ENCODE data around the gene ALX3.

ALX3 gene

GRCh38 chr1:110098222-110099026, 28.0 kb upstream of the ALX3 start:
- no peak for TF ChIP-seq POLR2A (IDR thresholded peaks at IDR 0.05; ENCODE audit: low read length)
- TF ChIP-seq GATA1 (IDR thresholded peaks at IDR 0.05; ENCODE audit: low read depth, low read length): no peak
- no peak for DNase-seq

- DNase-seq: no peak
- TF ChIP-seq GATA1 (IDR thresholded peaks at IDR 0.05; ENCODE audit: low read depth, low read length): no peak
Measured at GRCh38 chr1:110097507-110098221, 27.2 kb upstream of the ALX3 start.

GRCh38 chr1:110094931-110095654, 24.6 kb upstream of the ALX3 start:
- DNase-seq: no peak
- TF ChIP-seq POLR2A (IDR thresholded peaks at IDR 0.05; ENCODE audit: low read length) (no peak), GATA1 (IDR thresholded peaks at IDR 0.05; ENCODE audit: low read depth, low read length) (no peak)

- no peak for TF ChIP-seq POLR2A (IDR thresholded peaks at IDR 0.05; ENCODE audit: low read length)
- no peak for TF ChIP-seq GATA1 (IDR thresholded peaks at IDR 0.05; ENCODE audit: low read depth, low read length)
- no peak for DNase-seq
Measured at GRCh38 chr1:110092991-110093390, 22.5 kb upstream of the ALX3 start.

DNA sequence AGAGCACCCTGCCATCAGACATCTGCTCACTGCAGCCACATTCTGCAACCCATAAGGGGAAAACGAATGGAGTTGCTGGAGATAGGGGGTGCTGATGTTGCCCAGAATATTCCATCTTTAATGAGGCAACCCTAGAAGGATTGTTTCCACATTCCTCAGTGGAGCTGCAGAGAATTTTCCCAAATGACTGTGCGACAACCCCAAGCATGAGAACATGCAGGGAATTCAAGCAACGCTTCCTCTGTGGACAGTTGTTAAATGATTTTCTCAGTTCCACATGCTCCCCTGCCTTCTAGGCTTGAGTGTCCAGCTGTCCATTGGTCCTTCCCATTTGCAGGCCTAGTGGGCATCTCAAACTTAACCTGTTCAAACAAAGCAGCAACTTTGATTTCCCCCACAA, 21.3 kb upstream of the ALX3 start:
- TF ChIP-seq POLR2A (IDR thresholded peaks at IDR 0.05; ENCODE audit: low read length): no peak
- TF ChIP-seq GATA1 (IDR thresholded peaks at IDR 0.05; ENCODE audit: low read depth, low read length): no peak
- DNase-seq: no peak

DNA sequence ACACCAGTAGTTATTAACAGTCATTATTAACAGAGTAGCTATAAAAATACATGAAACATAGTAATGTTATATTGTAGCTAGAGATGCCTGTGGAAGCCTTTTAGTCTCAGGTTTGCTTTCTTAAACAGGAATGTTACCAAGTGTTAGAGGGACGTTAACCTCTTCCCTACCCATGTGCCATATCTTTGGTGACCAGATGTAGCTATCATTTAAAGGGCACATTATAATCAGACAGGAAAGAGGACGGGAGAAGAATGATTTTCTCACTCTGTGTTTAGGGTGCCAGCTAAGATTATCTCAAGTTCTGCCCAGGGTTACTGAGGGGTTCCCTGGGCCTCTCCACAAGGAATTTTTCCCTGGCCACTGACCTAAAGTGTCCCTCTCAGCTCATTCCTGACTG, 20.9 kb upstream of the ALX3 start:
- DNase-seq: no peak
- TF ChIP-seq POLR2A (IDR thresholded peaks at IDR 0.05; ENCODE audit: low read length) (no peak), GATA1 (IDR thresholded peaks at IDR 0.05; ENCODE audit: low read depth, low read length) (no peak)

DNA sequence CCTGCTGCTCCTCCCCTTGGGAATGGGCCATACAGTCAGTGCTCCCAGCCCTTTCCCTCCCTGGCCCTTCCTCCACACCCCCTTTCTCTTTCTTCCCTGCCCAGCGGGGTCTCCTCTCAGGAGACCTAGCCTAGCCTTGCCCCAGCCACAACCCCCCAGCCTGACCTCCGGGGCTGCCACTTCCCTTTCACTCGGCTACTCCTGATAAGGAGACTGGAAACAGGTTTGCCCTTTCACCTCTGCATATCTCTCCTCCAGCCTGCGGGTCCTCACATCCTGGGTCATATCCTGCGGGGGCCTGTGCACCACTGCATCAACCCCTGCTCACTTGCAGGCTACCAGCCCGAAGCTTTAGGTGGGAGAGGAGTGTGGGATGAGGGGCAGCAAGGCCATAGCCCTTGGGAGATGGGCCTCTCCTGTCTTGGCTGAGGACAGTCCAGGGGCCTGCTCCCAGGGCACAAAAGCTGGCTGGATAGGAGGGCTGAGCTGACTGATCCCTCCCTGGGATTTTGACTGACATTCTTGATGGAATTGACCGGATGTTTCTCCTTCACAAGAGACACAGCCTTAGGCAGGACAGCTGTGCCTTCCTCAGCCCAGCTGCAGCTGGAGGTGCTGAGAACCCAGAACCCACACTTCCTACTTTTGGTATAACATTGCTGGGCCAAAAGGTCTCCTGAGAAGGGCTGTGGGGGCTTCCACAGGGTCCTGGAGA, 19.2 kb upstream of the ALX3 start:
- no peak for DNase-seq
- no peak for TF ChIP-seq GATA1 (IDR thresholded peaks at IDR 0.05; ENCODE audit: low read depth, low read length)
- TF ChIP-seq POLR2A (IDR thresholded peaks at IDR 0.05; ENCODE audit: low read length): no peak

GRCh38 chr1:110088739-110089316, 18.4 kb upstream of the ALX3 start:
- TF ChIP-seq POLR2A (IDR thresholded peaks at IDR 0.05; ENCODE audit: low read length): no peak
- no peak for TF ChIP-seq GATA1 (IDR thresholded peaks at IDR 0.05; ENCODE audit: low read depth, low read length)
- no peak for DNase-seq

DNA sequence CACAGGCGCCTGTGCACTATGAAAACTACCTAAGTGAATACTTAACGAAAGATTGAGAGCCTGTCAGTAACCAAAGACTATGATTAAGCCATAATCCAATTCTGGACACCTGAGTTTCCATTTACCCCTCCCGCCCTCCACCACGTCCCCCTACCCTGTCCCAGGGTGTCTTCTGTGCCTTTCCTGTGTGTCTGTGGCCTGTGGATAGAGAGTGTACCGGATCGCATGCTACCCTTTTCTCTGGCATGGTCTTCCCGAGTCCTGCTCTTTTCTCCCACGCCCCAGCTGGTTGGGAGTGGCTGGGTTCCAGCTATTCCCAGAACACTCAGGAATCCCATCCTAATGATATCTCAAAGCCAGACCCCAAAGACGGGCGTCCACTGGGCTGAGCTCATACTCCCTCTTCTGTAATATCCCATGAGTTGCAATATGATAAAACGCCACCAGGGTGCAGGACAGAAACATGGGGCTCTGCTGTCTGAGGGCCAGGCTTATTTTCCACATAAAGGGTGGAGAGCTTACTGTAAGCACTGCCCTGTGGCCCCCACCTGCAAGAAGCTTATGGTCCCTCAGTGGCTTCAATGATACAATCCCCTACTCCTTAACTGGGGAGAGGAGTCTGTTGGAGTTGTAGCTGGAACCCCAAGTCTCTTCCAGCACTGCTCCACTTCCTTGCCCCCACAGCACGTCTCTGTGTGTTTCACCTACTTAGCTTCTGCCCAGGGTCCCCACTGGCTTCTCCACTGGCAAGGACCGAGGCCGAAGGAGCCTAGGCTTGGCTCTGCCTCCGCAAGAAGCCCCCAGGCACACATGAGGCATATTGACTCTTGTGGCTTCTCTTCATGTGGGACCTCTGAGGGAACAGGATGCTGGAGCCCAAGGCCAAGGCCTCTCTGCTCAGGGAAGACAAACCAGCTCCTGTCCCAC, 17.6 kb upstream of the ALX3 start:
- TF ChIP-seq POLR2A (IDR thresholded peaks at IDR 0.05; ENCODE audit: low read length) (no peak), GATA1 (IDR thresholded peaks at IDR 0.05; ENCODE audit: low read depth, low read length) (no peak)
- peak; percentile 46 to 66 for DNase-seq

DNA sequence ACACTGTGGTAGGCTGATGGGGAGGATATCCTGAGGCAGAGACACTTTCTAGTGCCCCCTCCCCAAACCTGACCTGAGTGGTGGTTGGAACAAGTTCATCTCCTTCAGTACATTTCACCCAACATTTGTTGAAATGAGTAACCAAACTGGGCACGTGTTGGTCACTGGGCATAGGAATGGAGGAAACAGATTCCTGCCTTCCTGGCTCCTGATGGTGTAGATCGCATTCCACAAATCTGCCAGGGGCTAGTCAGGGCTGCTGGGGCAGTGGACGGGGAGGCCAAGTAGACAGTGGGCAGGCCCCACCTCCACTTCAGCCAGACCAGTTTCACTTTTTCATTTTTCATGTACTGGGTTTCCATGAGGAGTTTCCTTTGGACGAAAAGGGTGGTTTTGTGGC, 16.5 kb upstream of the ALX3 start:
- no peak for TF ChIP-seq GATA1 (IDR thresholded peaks at IDR 0.05; ENCODE audit: low read depth, low read length)
- no peak for TF ChIP-seq POLR2A (IDR thresholded peaks at IDR 0.05; ENCODE audit: low read length)
- DNase-seq: no peak

DNA sequence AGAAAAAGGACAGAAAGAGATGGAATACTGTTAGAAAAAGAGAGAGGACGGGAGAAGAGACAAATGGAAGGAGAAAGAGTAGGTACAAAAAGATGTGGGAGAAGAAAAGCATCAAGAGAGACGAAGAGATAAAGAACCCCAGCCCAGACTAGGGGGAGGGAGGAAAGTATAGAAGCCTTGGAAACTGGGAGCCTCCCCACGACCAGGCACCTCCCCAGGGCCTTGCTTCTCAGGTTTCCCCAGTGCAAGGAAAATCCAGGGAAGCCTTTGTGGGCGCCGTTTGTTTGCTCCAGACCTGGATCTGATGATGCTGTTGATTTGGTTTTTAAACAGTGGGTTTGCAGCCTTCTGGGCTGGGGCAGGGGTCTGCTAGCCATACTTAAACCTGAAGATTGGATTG, 15.2 kb upstream of the ALX3 start:
- no peak for TF ChIP-seq POLR2A (IDR thresholded peaks at IDR 0.05; ENCODE audit: low read length)
- no peak for TF ChIP-seq GATA1 (IDR thresholded peaks at IDR 0.05; ENCODE audit: low read depth, low read length)
- DNase-seq: no peak

- TF ChIP-seq POLR2A (IDR thresholded peaks at IDR 0.05; ENCODE audit: low read length) (no peak), GATA1 (IDR thresholded peaks at IDR 0.05; ENCODE audit: low read depth, low read length) (no peak)
- peak; percentile 18 to 32 for DNase-seq
Measured at GRCh38 chr1:110084227-110085078, 14.0 kb upstream of the ALX3 start.
